Measurements from ENCODE around the gene ADGRB3. TPM values are rescaled to one million over a fixed set of nuclear protein-coding genes. Genes with fewer than 3 reads are reported as not detected.

ADGRB3 gene
- total RNA-seq, 1 donor from 2014 or later, result 0.92 TPM

DNA sequence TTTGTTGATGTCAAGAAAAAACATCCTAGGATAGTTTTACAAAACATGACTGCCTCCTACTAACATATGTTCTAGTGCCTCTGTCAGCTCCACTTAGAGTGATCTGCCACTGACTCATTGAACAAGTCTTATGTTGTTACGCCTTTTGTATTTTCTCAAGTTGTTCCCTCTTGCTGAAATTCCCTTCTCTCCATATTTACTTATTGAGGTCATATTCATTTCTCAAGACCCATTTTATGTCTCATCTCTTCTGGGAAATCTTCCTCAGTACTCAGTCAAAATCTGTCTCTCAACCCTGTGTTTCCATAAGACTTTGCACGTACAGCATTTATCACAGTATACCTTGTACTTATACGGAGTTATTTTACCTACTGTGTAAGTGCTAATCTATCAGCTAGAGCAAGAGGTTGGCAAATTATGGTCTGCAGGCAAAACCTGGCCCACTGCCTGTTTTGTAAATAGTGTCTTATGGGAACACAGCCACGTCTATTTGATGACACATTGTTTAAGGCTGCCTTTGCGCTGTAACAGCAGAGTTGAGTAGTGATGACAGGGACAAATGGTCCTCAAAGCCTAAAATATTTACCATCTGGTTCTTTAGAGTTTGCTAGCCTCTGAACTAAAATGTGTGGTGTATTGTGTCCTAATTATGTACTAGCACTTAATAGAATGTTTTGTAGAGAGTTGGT is 83.4 kb downstream of the ADGRB3 start:
- no peak overlapping the region for H3K4me3 ChIP-seq (ENCODE audit: low read depth, low read length)
- H3K36me3 ChIP-seq (ENCODE audit: control insufficient read depth, insufficient read depth, low read length), result no peaks in the 10 kb centered on the region
- H3K27me3 ChIP-seq (ENCODE audit: control insufficient read depth, insufficient read depth, low read length), result no peaks in the 10 kb centered on the region
- DNase-seq (ENCODE audit: low read depth), result no peak
- TF ChIP-seq, protein P1, sequence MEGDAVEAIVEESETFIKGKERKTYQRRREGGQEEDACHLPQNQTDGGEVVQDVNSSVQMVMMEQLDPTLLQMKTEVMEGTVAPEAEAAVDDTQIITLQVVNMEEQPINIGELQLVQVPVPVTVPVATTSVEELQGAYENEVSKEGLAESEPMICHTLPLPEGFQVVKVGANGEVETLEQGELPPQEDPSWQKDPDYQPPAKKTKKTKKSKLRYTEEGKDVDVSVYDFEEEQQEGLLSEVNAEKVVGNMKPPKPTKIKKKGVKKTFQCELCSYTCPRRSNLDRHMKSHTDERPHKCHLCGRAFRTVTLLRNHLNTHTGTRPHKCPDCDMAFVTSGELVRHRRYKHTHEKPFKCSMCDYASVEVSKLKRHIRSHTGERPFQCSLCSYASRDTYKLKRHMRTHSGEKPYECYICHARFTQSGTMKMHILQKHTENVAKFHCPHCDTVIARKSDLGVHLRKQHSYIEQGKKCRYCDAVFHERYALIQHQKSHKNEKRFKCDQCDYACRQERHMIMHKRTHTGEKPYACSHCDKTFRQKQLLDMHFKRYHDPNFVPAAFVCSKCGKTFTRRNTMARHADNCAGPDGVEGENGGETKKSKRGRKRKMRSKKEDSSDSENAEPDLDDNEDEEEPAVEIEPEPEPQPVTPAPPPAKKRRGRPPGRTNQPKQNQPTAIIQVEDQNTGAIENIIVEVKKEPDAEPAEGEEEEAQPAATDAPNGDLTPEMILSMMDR (IDR thresholded peaks at IDR 0.05; ENCODE audit: insufficient read depth, low read length, poor library complexity, severe bottlenecking), result no peak

DNA sequence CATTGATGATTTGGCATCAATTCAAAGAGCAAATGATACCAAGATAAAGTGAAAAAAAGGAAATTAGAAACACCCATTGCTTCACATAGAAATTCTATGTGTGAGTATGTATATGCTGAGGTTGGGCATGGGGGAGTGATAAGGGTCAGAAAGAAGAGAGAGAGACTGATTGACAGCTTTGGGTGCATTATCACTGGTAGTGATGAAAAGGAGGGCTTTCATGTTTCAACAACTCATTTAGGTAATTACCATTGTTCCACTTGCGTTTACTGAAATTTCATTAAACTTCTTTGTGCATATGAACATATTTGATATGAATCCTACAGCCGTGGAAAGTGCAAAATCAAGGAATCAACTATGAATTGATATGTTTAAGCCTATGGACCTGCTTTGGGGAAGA is 84.7 kb downstream of the ADGRB3 start:
- H3K27me3 ChIP-seq (ENCODE audit: control insufficient read depth, insufficient read depth, low read length), result no peaks in the 10 kb centered on the region
- no peak for DNase-seq (ENCODE audit: low read depth)
- no peaks in the 10 kb centered on the region for H3K36me3 ChIP-seq (ENCODE audit: control insufficient read depth, insufficient read depth, low read length)
- H3K4me3 ChIP-seq (ENCODE audit: low read depth, low read length), result no peak overlapping the region
- TF ChIP-seq, protein P1 (IDR thresholded peaks at IDR 0.05; ENCODE audit: insufficient read depth, low read length, poor library complexity, severe bottlenecking), result no peak

DNA sequence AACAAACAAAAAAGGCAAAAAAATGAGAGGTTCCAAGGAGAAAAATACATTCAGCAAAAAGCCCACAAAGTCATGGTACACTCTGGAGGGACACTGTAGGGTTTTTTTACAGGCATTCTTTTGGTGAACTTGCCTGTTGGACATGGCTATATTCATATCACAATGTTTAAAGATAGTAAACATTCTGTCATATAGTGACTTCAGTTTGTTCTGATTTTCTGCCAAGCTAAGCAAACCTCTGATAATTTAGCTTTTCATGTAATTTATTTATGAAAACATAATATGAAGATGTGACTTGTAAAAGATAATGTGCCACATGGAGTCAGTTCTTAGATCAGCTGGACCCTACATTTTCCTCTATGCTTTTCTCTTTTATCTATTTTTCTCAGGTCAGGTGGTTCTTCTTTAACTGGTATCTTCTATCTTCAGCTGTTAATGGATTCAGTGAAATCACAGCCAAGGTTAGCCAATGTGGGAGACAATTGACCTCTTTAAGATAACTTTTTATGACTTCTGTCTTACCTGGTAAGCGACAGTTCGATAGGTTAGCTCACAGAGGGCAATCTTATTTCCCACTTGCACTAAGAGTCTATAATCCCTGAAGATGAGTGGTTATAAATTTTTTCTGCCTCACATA is 87.9 kb downstream of the ADGRB3 start:
- Histone ChIP-seq H3K27me3 (ENCODE audit: control insufficient read depth, insufficient read depth, low read length) (no peaks in the 10 kb centered on the region), H3K4me3 (ENCODE audit: low read depth, low read length) (no peak overlapping the region), H3K36me3 (ENCODE audit: control insufficient read depth, insufficient read depth, low read length) (no peaks in the 10 kb centered on the region)
- no peak for DNase-seq (ENCODE audit: low read depth)
- TF ChIP-seq, protein P1 (IDR thresholded peaks at IDR 0.05; ENCODE audit: insufficient read depth, low read length, poor library complexity, severe bottlenecking), result no peak

DNA sequence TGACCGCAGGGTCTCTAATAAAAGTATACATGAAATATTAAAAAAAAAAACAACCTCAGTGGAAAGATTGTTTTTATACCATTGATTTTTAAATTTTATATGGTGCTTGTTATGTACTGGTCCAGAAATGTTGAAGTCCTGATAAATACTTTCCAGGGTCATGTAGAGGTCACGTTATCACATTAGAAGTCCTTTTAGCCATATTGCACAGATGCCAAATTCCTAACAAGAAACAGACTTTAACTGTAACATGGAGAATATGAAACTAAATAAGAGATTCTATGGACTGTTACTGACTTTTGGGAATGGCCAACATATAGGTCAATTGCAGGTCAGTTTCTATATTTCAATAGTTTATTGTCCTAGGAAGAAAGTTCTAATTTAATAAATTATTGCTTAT is 89.0 kb downstream of the ADGRB3 start:
- no peak overlapping the region for H3K4me3 ChIP-seq (ENCODE audit: low read depth, low read length)
- TF ChIP-seq, protein P1 (IDR thresholded peaks at IDR 0.05; ENCODE audit: insufficient read depth, low read length, poor library complexity, severe bottlenecking), result no peak

DNA sequence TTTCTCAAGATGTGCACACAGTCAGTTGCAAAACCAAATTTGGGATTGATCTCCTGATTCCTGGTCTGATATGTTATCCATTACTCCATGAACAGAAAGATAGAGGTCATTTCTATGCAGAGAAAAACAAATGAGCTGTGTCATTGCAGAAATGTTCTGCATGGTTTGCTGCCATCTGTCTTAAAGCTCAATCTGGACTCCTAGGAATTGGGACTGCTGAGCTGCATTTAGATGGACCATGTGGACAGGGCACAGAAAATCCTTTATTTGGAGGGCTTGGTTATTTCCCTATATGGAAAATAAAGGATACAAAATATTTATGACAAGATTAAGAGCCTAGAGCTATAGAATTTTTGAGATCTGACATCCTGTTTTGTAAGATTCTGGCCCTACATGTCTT is 91.3 kb downstream of the ADGRB3 start:
- no peaks in the 10 kb centered on the region for H3K27me3 ChIP-seq (ENCODE audit: control insufficient read depth, insufficient read depth, low read length)
- H3K36me3 ChIP-seq (ENCODE audit: control insufficient read depth, insufficient read depth, low read length), result no peaks in the 10 kb centered on the region
- H3K4me3 ChIP-seq (ENCODE audit: low read depth, low read length), result no peak overlapping the region
- DNase-seq (ENCODE audit: low read depth), result no peak
- TF ChIP-seq, protein P1 (IDR thresholded peaks at IDR 0.05; ENCODE audit: insufficient read depth, low read length, poor library complexity, severe bottlenecking), result no peak

More for the DNA sequence above, 89.0 kb downstream of the ADGRB3 start:
- Histone ChIP-seq H3K36me3 (ENCODE audit: control insufficient read depth, insufficient read depth, low read length) (no peaks in the 10 kb centered on the region), H3K27me3 (ENCODE audit: control insufficient read depth, insufficient read depth, low read length) (no peaks in the 10 kb centered on the region)
- DNase-seq (ENCODE audit: low read depth), result no peak

Data from kidney epithelial cell (primary cell).